Glomerular endothelial cell (primary cell): ENCODE measurements around the gene SHISA9. TPM values are rescaled to one million over a fixed set of nuclear protein-coding genes. Genes with fewer than 3 reads are reported as not detected.

ENCODE experiments used
- DNase-seq: peaks from one replicate; pipeline ENCODE4 v3.0.0-alpha.2; 2011; ENCODE audit warnings: low read depth, low spot score; ENCODE audit errors: extremely low read depth
- total RNA-seq: library from RNA; depleted of rRNA; stranded (reverse); fragments of >200 nt; gene quantifications from 2 replicates; pipeline ENCODE4 v1.2.3, GENCODE V29; 2015

The SHISA9 gene
- total RNA-seq, 1 donor from 2014 or later, result 0.47 TPM

GRCh38 chr16:13238182-13238581, 336.8 kb downstream of the SHISA9 start:
- no peak for DNase-seq

- DNase-seq, result no peak
These were observed 340.8 kb downstream of the SHISA9 start for GRCh38 chr16:13242201-13242600.

- no peak for DNase-seq
These were observed 343.4 kb downstream of the SHISA9 start for GRCh38 chr16:13244770-13245169.

GRCh38 chr16:13245713-13246377, 344.4 kb downstream of the SHISA9 start:
- no peak for DNase-seq

GRCh38 chr16:13254998-13255614, 353.7 kb downstream of the SHISA9 start:
- DNase-seq, result no peak

- no peak for DNase-seq
These were observed 361.1 kb downstream of the SHISA9 start for GRCh38 chr16:13262270-13263090.

GRCh38 chr16:13264749-13265552, 363.6 kb downstream of the SHISA9 start:
- no peak for DNase-seq

GRCh38 chr16:13269359-13269758, 368.0 kb downstream of the SHISA9 start:
- DNase-seq, result no peak

GRCh38 chr16:13269905-13270528, 368.6 kb downstream of the SHISA9 start:
- DNase-seq, result no peak

- DNase-seq, result no peak
These were observed 369.2 kb downstream of the SHISA9 start for GRCh38 chr16:13270602-13271001.

- no peak for DNase-seq
These were observed 388.1 kb downstream of the SHISA9 start for GRCh38 chr16:13289515-13289914.

Other genes with a start within 250 kb of the SHISA9 start
- gene CPPED1, start 97.7 kb upstream of the SHISA9 start, total RNA-seq, result 38.6 and 46.6 TPM in 2 replicates